ENCODE data around the gene GOSR1.

The GOSR1 gene

GRCh38 chr17:30513346-30513745 is 36.1 kb downstream of the GOSR1 start:
- DNase-seq: no peak
- H3K4me3 ChIP-seq (ENCODE audit: low read depth, low read length): no peak overlapping the region
- H3K4me1 ChIP-seq: no peaks in the 10 kb centered on the region
- no peaks in the 10 kb centered on the region for H3K9me3 ChIP-seq
- no peaks in the 10 kb centered on the region; the same call in none of the 2 replicates for H3K36me3 ChIP-seq
- no peak for TF ChIP-seq CTCF (IDR thresholded peaks at IDR 0.05; ENCODE audit: low read depth, low read length)
- H3K27me3 ChIP-seq: no peaks in the 10 kb centered on the region

DNA sequence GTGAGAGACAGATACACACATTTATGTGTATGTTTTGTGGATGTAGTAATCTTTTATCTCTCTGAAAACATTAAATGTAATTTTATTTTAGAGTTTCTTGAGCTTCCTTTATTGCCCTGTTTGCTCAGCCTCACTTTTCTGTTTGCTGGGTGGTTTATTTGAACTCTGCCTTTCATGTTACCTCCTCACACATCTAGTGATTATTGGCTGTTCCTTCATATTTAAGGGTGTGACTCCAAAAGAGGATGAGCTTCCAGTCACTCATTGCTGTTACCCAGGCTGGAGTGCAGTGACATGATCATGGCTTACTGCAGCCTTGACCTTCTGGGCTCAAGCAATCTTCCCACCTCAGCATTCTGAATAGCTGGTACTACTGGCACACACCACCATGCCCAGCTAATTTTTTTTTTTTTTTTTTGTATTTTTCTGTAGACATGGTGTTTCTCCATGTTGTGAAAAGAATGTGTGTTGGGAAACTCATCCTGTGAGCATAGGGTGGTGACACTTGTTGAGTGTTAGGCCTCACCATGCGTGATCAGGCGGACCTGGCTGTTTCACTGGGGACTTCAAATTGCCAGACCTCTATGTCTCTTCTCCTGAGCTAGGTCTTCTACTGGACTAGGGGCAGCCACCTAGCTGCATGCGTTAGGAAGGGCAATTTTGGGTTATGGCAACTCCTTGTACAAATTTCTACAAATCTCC is 37.8 kb downstream of the GOSR1 start:
- DNase-seq: no peak

GRCh38 chr17:30517786-30518185 is 40.6 kb downstream of the GOSR1 start:
- H3K27me3 ChIP-seq: no peaks in the 10 kb centered on the region
- H3K4me1 ChIP-seq: no peaks in the 10 kb centered on the region
- no peak for TF ChIP-seq CTCF (IDR thresholded peaks at IDR 0.05; ENCODE audit: low read depth, low read length)
- H3K9me3 ChIP-seq: no peaks in the 10 kb centered on the region
- peaks cover 7% of the 10 kb centered on the region for H3K36me3 ChIP-seq
- no peak for DNase-seq
- H3K4me3 ChIP-seq (ENCODE audit: low read depth, low read length): no peak overlapping the region

More for the DNA sequence above, 37.8 kb downstream of the GOSR1 start:
- Histone ChIP-seq H3K27me3 (no peaks in the 10 kb centered on the region), H3K36me3 (no peaks in the 10 kb centered on the region; the same call in none of the 2 replicates), H3K4me1 (no peaks in the 10 kb centered on the region), H3K9me3 (no peaks in the 10 kb centered on the region), H3K4me3 (ENCODE audit: low read depth, low read length) (no peak overlapping the region)
- no peak for TF ChIP-seq CTCF (IDR thresholded peaks at IDR 0.05; ENCODE audit: low read depth, low read length)

DNA sequence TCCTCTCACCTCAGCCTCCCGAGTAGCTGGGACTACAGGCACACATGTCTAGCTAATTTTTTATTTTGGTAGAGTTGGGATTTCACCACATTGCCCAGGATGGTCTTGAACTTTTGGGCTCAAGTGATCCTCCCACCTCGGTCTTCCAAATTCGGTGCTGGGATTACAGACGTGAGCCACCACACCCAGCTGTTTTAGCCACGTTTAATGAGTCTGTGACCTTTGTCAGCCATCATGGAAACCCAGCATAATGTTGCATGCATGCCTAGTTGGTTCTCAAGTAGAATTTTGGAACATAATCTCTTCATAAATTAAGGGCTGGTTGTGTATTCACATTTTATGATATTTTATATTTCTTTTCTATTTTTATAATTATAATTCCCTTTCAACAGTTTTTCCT is 42.0 kb downstream of the GOSR1 start:
- no peaks in the 10 kb centered on the region for H3K9me3 ChIP-seq
- DNase-seq: no peak
- no peak overlapping the region for H3K4me3 ChIP-seq (ENCODE audit: low read depth, low read length)
- H3K36me3 ChIP-seq: peaks cover 7% of the 10 kb centered on the region
- no peaks in the 10 kb centered on the region for H3K4me1 ChIP-seq
- no peaks in the 10 kb centered on the region for H3K27me3 ChIP-seq
- TF ChIP-seq CTCF (IDR thresholded peaks at IDR 0.05; ENCODE audit: low read depth, low read length): no peak

GRCh38 chr17:30519707-30520106 is 42.5 kb downstream of the GOSR1 start:
- no peak for TF ChIP-seq CTCF (IDR thresholded peaks at IDR 0.05; ENCODE audit: low read depth, low read length)
- Histone ChIP-seq H3K36me3 (peaks cover 7% of the 10 kb centered on the region), H3K9me3 (no peaks in the 10 kb centered on the region), H3K4me1 (no peaks in the 10 kb centered on the region), H3K4me3 (ENCODE audit: low read depth, low read length) (no peak overlapping the region), H3K27me3 (no peaks in the 10 kb centered on the region)
- DNase-seq: no peak

DNA sequence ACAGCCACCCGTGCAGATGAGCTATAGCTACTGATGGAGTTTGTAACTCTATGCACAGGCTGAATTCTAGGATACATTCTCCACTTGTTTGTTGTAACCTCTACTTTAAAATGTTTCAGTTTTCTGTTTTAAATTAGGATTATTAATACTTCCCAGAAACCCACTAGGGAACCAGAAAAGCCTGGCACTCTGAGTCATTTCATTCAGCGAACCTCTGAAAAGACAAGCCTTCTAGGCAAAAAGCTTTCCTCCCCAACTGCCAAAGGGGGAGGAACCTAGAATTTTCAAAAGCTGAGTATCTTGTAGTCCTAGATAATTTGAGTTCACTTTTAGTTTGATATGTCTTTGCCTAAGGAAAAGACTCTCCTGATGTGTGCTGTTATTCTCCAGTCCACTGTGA is 43.2 kb downstream of the GOSR1 start:
- no peak for DNase-seq
- no peak for TF ChIP-seq CTCF (IDR thresholded peaks at IDR 0.05; ENCODE audit: low read depth, low read length)
- Histone ChIP-seq H3K4me1 (no peaks in the 10 kb centered on the region), H3K4me3 (ENCODE audit: low read depth, low read length) (no peak overlapping the region), H3K9me3 (no peaks in the 10 kb centered on the region), H3K36me3 (peaks cover 7% of the 10 kb centered on the region), H3K27me3 (no peaks in the 10 kb centered on the region)

Measured in BE2C (cell line).